Skin of body (tissue), 2 donors: ENCODE results near the gene NFIA. TPM values are rescaled to one million over a fixed set of nuclear protein-coding genes. Genes with fewer than 3 reads are reported as not detected.

Experiments used
- DNase-seq: peaks from one replicate; lab custom pipeline; 2025; lab: John Stamatoyannopoulos, UW
- total RNA-seq: library from RNA; depleted of rRNA; stranded (reverse); fragments of >200 nt; gene quantifications from one replicate; pipeline ENCODE4 v1.2.3, GENCODE V29; 2014

Gene NFIA
- total RNA-seq, 1 donor from 2014 or later: 47.7 TPM

DNA sequence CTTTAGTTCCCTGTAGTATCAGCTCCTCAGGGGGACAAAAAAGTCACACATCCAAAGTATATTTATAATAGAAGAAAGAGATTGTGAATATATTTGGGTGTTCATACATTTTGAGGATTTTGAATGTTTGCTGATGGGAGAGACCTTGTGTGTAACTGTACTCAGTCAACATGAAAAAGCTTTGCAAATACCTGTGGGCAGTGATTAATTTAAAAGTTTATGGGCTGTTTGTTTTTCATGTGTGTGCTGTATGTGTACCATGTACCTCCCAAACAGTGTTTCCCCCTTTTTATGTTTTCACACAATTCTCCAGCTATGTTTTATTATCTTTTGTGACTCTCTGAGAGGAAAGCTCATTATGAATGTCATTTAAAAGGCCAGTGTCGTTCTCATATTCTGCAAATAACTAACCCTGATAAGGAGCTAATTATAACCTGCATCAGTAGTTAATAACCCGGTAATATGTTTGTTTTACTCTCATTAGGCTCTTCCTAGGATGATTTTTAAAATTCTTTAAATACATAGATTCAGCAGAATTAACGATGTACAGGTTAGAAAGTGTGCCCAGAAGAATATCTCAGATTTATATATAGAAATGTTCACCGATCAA, 271.5 kb downstream of the NFIA start:
- no peak for DNase-seq

DNA sequence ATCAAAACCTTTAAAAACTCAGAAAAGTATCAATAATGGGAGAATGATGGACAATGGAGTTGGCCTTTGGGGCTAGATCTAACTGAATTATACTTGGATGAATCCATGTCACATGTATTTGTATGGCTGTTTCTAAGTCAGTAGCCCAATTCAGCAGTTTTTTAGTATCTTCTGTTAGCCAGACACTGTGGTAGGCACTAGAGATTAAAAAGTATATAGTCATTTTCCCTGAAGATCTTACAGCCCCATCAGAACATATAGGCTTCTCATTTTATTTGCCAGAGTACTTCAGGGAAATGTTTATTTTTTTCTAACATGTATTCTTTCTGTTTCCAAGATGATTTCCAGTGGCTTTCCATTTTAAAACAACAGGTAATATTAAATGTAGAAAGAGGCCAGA, 273.7 kb downstream of the NFIA start:
- no peak for DNase-seq

DNA sequence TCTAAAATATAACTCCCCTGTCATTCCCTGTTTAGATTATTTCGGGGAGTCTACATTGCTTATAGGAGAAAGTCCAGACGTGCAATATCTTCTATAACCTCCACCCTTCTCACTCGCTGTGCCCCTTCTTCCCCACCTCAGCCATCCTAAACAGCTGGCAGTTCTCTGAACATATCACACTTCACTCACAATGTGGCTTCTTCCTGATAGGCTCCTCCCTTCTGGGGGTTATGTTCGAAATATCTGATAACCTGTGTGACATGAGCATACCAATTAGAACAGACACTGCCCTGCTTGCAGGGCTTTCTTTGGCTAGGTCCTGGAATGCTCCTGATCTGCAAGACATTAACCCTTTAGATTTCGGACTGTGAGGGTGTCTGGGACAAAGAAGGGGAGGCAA, 274.6 kb downstream of the NFIA start:
- DNase-seq: no peak

DNA sequence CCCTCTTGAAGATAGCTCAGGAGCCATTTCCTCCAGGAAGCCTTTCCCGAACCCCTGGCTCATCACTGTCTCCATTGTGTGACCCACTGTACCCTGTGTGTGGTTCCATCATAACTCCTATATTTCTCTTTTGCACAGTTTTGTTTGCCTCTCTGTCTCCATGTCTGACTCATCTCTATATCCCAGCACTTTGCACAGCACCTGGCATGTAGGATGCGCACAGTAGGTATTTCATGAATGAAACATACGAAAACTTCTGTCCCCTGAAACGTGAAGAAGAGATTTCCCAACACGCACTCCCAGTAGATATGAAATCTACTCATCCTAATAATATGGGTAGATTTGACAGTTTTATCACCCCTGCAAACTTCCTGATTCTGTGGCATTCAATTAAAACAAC, 275.2 kb downstream of the NFIA start:
- no peak for DNase-seq

DNA sequence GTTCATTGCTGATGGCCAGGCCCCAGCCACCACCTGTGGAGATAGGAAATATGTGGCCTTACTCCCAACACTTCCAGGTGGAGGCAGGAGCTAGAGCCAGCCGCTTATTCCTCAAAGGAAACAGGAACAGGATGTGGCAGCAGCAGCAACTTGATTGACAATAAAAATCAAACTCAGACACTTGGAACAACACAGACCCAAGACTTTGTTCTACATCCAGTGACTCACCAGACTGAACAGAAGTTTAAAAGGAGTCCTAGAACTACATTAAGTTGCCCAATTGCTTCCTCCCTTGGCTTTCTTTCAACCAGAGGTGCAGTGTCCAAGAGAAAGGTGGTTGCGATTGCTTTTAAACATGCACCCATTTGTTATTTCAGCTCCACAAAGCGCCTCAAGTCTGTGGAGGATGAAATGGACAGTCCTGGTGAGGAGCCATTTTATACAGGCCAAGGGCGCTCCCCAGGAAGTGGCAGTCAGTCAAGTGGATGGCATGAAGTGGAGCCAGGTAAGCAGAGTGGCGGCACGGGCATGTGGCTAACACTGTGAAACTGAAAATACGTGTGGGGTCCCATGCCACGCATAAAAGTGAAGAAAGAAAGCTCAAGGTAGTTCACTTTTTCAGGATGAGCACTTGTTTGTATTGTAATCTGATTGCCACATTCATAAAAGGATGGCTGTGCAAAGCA, 276.6 kb downstream of the NFIA start:
- no peak for DNase-seq

DNA sequence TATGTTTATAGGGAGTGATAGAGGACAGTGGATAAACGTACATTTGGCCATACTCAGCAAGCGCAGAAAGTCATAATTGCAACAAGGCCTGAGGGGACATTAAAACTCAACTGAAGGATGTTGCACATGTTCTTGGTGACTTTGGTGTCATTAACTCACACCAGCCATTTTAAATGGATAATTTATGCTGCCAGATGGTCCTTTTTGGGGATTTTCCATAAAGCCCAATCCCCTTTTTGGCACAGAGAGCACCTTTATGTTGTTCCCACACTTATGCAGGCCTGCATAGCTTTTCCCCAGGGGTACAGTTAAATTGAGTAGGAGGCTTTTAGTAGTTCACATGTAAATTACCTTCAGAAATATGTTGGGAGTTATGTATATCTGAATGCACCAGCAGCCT, 279.6 kb downstream of the NFIA start:
- DNase-seq: no peak

DNA sequence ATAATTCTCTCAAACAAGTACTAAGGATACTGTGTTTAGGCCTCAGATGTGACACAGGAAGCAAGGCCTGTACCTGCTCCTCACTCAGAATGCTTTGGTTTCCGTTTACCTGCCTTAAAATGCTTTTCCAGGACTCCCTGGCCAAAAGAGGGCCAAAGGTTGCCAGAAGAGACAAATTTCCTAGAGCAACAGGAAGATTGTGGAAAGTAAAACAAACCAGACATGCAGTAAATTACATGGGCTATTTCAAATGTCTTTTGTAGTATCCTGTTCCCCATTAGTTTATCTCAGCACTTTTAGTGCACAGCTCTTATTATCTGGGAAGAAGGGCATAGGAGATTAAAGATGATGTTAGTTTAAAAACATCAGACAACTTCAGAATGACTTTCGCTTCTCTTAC, 280.0 kb downstream of the NFIA start:
- DNase-seq: no peak

DNA sequence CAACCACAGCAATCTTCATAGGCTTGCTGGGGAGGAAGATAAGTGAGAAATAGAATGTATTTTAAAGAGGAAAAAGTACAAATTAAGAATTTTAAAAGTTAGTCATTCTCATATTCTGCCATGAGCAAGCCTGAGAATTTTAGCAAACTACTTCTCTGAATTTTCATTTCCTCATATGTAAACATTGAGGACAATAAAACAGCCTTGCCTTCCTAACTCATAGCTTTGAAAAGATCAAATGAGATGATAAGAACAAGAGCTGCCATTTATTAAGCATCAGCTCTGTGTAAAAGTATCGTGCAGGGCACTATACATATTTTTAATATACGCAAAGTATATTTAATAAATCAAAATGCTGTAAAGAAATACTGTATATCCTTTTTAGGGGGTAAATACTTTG, 286.0 kb downstream of the NFIA start:
- no peak for DNase-seq

DNA sequence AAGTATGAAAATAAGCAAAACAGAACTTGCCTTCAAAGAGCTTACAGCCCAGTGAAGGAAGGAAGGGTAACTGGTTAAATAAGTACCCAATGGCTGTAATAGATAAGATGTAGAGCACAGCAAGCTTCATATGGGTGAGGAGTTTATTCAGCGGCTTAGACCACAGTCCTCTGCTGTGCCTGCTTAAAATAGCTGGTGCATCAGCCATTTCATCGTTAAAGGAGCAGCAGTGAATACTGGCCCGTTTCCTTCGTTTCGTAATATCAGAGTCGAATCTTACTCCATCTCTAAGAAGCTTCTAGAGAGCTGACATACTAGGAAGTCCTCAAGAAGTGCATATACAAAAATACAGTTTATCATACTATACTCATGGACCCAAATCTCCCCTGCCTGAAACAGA, 286.5 kb downstream of the NFIA start:
- DNase-seq: no peak

DNA sequence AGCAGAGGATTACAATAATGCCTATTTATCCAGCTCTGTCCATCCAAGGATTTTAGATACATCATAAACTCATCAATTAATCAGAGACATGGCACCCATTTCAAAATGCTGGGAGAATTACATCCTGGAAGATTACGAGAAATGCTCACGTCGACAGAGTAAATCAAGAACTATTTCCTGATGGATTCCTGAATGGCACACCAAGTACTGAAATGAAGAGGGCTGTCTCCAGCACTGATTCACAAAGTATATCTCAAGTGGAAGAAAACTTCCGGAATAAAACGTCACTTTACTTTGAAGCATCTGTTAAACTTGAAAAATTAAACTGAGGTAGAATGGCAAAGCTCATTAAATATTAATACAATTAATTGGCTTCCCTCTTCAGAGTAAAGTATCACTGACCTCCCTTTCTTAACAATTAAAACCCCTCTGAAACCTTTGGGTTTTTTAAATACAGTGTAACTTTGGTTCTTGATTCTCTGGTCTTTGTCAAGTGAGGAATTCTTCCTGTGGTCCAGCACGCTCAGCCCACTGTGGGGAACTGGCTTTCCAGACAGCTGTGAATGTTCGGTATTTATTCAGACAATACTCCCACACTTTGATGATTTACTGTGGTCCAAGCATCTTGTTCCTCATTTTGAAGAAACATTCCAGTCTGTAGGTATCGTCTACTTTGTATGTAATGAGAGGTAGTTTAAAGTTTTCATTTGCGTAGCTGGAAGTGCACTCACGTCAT, 288.0 kb downstream of the NFIA start:
- no peak for DNase-seq

DNA sequence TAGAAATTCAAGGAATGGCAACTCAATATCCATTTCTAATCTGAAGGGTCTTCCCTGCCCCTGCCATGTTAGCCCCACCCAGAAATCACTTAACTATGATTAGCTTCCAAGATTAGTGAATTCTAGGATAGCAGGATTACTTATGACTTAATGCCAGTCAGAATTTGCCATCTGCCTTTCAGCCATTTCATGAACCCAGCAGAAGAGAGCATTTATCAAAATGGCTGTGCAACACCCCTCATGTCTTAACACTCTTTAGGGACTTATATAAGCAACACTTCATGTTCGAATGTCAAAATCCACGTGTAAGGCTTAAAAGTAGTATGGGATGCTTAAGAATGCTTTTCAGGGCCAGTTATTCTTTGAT, 288.5 kb downstream of the NFIA start:
- DNase-seq: no peak

DNA sequence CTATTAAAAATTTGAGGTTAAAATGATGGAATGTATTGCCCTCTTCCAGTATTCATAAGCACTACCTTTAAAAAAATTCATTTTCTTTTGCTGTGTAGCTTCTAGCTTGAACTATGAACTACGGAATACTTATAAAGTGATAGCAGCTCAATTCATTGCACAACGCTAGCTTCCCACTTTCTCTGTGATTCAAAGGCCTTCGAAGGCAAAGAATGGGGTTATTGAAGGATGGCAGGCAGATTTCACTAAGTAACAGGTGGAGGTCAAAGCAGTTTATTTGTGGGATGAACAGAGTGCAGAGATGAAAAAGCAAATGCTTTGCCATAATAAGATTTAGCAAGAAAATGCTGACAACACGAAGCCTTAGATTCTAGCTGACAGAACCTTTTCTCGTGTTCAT, 290.6 kb downstream of the NFIA start:
- no peak for DNase-seq

DNA sequence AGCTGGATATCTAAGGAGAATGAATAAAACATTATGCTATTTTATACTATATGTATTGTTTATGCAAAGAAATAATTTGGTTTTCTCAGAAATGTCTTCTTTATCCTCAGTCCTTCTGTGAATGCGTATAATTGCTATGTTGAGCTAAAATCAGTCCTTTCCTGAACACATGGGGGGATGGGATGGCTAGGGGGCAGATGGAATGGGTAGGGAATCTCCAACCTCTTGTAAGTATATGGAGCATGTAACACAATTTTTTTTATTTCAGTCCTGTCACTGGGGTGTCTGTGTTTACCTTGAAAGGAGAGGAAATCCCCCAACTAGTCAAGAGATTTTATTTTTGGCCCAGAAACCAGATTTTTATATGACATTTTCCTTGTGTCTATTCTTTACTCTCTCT, 291.8 kb downstream of the NFIA start:
- DNase-seq: no peak

DNA sequence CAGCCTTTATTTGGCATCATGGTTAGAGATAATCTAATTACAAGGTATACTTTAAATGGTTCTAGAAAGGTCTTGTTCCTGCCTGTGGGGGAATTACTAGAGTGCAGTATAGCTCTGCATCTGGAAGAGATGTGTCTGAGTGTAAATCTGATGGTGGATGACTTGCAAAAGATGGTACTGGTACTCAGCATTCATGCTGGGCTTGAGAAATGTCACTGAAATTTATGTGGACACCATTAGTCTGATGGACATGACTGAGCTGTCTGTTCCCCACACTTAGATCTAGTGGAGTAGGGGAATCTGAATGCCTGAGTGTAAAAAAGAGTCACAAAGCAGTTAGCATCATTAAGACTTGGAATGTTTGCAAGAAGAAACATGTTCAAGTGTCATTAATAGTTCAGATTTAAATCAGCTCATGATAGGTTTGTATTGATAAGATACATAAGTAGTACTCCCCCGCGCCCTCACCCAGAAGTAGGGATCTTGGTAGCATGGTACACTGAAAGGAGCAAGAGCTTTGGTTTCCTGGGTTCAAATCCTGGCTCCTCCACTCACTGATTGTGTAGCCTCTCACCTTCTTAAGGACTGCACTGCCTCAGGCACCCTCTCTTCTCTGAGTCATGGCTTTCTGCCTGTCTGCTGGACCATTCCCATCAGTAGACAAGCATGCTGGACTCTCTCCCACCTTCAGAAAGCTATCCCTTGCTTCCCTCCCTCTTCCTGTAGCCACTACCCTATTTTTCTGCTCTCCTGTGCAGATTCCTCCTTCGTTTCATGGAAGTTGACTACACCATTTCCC, 292.9 kb downstream of the NFIA start:
- DNase-seq: no peak

DNA sequence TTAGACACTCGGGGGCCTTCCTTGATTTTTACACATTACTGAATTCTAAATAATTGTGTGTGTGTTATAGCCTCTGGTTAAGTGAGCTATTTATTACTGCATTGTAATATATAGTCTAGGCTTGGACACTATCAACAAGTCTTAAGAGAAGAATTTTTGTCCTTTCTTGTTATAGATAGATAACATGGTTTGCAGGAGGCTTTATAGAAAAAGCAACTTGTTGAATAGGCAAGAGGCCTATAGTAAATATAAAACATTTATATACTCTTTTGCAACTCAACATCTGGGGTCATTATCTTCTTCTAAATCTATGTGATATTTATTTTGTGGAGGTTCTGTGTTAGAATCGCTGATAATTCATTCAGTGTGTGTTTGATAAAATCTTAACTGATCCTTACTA, 293.8 kb downstream of the NFIA start:
- no peak for DNase-seq

DNA sequence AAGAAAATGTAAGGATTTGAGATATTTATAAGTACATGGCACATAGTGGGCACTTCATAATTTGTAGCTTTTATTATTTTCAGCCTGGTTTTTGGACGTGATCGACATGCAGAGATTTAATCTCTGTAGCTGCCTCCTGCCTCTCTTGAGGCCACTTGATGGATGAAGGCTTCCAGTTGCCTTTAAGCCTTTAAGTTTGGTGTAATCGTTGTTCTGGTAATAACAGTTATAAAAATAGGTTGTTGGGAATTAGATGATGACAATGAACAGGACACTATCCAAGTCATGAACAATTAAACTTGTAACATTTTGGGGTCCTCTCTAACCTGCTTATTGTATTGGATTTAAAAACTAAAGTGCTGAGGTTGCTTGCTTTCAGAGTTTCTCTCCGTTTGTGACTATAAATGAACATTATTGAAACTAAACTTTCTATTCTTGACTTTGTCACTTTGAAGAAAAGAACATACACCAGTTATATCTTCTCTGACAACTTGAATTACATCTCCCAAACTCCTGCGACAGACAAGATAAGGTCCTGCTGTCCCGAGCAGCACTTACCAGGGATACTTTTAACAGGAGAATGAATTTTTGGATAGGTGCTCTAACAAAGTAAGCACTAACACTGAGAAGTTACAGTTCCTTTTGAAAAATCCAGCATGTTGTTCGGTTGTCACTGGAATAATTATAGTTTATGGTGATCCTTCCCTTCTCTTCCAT, 295.0 kb downstream of the NFIA start:
- DNase-seq: no peak

DNA sequence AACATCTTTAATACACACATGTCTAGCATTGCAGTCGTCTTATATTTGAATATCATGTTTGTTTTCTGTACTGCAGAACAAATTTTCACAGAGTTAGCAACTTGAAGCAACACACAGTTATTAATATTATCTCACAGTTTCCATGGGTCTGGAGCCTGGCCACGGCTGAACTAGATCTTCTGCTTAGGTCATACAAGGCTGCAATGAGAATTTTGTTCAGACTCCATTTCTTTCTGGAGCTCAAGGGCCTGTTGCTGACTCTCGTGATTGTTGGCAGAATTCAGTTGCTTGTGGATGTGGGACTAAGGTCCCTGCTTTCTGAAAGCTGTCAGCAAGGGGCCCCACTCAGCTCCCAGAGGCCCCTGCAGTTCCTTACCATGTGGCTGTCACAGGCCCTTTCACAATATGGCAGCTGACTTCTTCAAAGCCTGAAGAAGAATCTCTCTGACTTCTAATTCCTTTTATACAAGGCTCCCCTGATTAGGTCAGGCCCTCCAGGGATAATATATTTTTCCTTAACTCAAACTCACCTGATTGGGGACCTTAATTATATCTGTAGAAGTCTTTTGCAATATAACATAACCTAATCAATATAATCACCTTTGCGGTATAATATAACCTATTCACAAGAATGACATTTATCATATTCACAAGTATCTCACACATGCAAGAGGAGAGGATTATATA, 296.3 kb downstream of the NFIA start:
- DNase-seq: no peak

DNA sequence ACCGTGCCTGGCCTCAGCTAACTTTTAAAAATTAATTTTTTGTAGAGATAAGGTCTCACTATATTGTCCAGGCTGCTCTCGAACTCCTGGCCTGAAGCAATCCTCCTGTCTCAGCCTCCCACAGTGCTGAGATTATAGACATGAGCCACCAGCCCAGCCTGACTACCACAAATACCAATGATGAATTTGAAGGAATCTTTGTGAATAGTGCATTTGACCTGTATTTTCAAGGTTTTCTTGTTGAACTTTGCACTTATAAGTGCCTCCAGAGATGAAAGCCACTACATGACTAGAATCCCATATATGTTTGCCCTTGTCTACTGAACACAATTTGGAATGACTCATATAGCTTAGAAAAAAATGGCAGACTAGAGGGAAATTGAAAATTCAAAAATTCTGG, 297.3 kb downstream of the NFIA start:
- DNase-seq: no peak

DNA sequence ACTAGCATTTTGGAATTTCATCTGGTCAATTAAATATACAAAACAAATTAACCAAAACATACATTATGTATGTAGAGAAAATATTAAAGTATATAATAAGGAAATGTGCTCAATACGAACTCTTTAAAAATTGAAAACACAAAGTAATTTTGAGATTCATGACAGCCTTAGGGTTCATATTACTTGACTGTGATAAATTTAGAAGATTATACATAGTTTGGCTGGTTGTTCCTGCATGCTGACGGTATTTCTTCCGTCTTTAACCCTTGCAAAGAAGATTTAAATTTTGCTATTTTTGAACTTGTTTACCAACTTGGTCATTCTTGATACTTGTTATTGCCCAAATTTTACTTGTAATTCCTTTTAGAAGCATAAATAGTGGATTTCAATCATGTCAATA, 298.2 kb downstream of the NFIA start:
- no peak for DNase-seq

DNA sequence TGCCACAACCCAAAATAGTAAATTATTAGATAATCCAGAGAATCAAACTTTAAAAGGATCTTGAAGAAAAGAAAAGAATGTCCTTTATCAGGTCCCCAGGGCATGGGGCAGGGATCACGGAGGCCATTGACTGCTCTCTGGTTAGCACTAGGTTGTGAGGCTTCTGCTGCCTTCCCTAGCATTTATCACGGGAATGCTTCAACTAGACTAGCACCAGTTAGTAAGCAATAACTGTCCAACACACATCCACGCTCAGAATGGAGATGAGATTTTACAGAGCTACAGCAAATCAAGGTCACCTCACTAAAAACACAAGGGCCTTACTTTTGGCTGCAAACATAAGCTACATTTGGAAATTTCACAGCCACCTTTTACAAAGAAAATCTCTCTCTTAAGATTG, 304.0 kb downstream of the NFIA start:
- no peak for DNase-seq

DNA sequence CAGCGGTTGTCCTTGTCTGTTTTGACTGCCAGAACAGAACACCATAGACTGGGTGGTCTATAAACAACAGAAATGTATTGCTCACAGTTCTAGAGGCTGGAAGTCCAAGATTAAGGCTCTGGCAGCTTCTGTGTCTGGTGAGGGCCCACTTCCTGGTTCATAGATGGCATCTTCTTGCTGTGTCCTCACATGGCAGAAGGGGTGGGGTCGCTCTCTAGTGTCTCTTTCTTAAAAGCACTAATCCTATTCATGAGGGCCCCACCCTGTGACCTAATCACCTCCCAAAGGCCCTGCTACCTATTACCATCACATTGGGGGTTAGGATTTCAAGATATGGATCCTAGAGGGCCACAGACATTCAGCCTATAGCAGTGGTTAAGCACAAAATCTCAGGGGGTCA, 304.4 kb downstream of the NFIA start:
- DNase-seq: no peak
